CD4-positive, CD25-positive, alpha-beta regulatory T cell (primary cell): ENCODE data around the gene MCM3AP. TPM values are rescaled to one million over a fixed set of nuclear protein-coding genes. Genes with fewer than 3 reads are reported as not detected.
A peak's percentile ranks its signal among the peaks of the same experiment; 100 is the strongest.

Experiments used
- ATAC-seq, 2 donors: fragments of 150-1000 bp; cut with Tn5 transposase; one replicate each; pipeline ENCODE4 v1.10.0; 2021; ENCODE audit warnings: low read depth in 2 of 2, moderate number of reproducible peaks in 2 of 2, moderate library complexity in 1 of 2
- DNase-seq, 3 donors: peaks; one replicate each; pipeline versions ENCODE4 v3.0.0 to v3.0.0-alpha.2; 2012 to 2022; ENCODE audit warnings: mixed read lengths in 1 of 3
- H3K27ac ChIP-seq: one replicate; pipeline ENCODE4 v1.7.0; 2013; ENCODE audit warnings: mild to moderate bottlenecking, low read length; ENCODE audit not compliant: insufficient read depth, poor library complexity, severe bottlenecking
- H3K27me3 ChIP-seq: one replicate; pipeline ENCODE4 v1.7.0; 2013; ENCODE audit warnings: low read length; ENCODE audit not compliant: control insufficient read depth, insufficient read depth
- H3K36me3 ChIP-seq: one replicate; pipeline ENCODE4 v1.7.0; 2013; ENCODE audit warnings: mild to moderate bottlenecking, low read length, moderate library complexity; ENCODE audit not compliant: control insufficient read depth, insufficient read depth
- H3K4me1 ChIP-seq: 2 replicates; pipeline ENCODE4 v1.7.0; 2013; ENCODE audit warnings: mild to moderate bottlenecking, low read length; ENCODE audit not compliant: insufficient read depth, control insufficient read depth, poor library complexity, severe bottlenecking
- H3K4me3 ChIP-seq: one replicate; pipeline ENCODE4 v1.7.0; 2013; ENCODE audit warnings: low read depth, mild to moderate bottlenecking, low read length, moderate library complexity
- H3K9me3 ChIP-seq, 2 experiments: 1 replicate in 1 of 2; 2 replicates in 1 of 2; pipeline ENCODE4 v1.7.0; 2013; ENCODE audit warnings: low read length in 2 of 2, mild to moderate bottlenecking in 1 of 2, moderate library complexity in 1 of 2; ENCODE audit not compliant: control insufficient read depth in 2 of 2
- H3K27ac Mint-ChIP-seq, 3 donors: one replicate each; pipeline ENCODE4 v1.8.0; 2020 to 2022; ENCODE audit warnings: mild to moderate bottlenecking in 3 of 3, mixed read lengths in 3 of 3, moderate library complexity in 2 of 3
- H3K27me3 Mint-ChIP-seq: one replicate; pipeline ENCODE4 v1.8.0; 2022; ENCODE audit warnings: mild to moderate bottlenecking, mixed read lengths
- H3K36me3 Mint-ChIP-seq: one replicate; pipeline ENCODE4 v1.8.0; 2020; ENCODE audit warnings: mixed read lengths
- H3K4me1 Mint-ChIP-seq, 4 donors: one replicate each; pipeline ENCODE4 v1.8.0; 2020 to 2022; ENCODE audit warnings: mixed read lengths in 4 of 4, mild to moderate bottlenecking in 1 of 4
- H3K4me3 Mint-ChIP-seq, 4 donors: one replicate each; pipeline ENCODE4 v1.8.0; 2020 to 2022; ENCODE audit warnings: mild to moderate bottlenecking in 4 of 4, mixed read lengths in 4 of 4, moderate library complexity in 3 of 4
- H3K9me3 Mint-ChIP-seq, 7 donors: one replicate each; pipeline ENCODE4 v1.8.0; 2020 to 2022; ENCODE audit warnings: mixed read lengths in 7 of 7, mild to moderate bottlenecking in 3 of 7, moderate library complexity in 2 of 7
- polyA plus RNA-seq, 4 donors: library from polyadenylated mRNA; unstranded; fragments of 300-500 nt; fragmentation: Illumina TruSeq; gene quantifications; one replicate each; pipeline ENCODE4 v1.2.3, GENCODE V29; 2021
- total RNA-seq: library from RNA; stranded (reverse); gene quantifications from one replicate; pipeline ENCODE4 v1.2.3, GENCODE V29; 2022

The MCM3AP gene
- total and polyA plus RNA-seq, 5 donors from 2014 or later: 30.7 to 139 (median 45.3) TPM

GRCh38 chr21:46234436-46234950, 50.9 kb downstream of the MCM3AP start:
- no peak overlapping the region for H3K4me3 ChIP-seq
- H3K9me3 ChIP-seq: no peaks in the 10 kb centered on the region
- Mint-ChIP-seq H3K27ac (peak overlapping the region in 2 of 3 donors; percentile 26 to 65), H3K4me3 (no peak overlapping the region), H3K36me3 (peaks cover 52% of the 10 kb centered on the region), H3K4me1 (peaks cover 6 to 23% (median 18%) of the 10 kb centered on the region in 4 donors), H3K9me3 (peaks cover 0 to 2% (median 0%) of the 10 kb centered on the region in 7 donors), H3K27me3 (no peaks in the 10 kb centered on the region)
- H3K36me3 ChIP-seq: peaks cover 47% of the 10 kb centered on the region
- H3K4me1 ChIP-seq: peaks cover 5% of the 10 kb centered on the region
- H3K27me3 ChIP-seq: no peaks in the 10 kb centered on the region
- DNase-seq (no peak), ATAC-seq (no peak)
- H3K27ac ChIP-seq: no peak overlapping the region

GRCh38 chr21:46229923-46230260, 55.5 kb downstream of the MCM3AP start:
- DNase-seq (no peak), ATAC-seq (no peak)
- peaks cover 0 to 2% (median 0%) of the 10 kb centered on the region in 7 donors for H3K9me3 Mint-ChIP-seq
- H3K4me1 Mint-ChIP-seq: peaks cover 22 to 49% (median 28%) of the 10 kb centered on the region in 4 donors
- Histone ChIP-seq H3K27ac (peak overlapping the region; percentile 66), H3K36me3 (peaks cover 14% of the 10 kb centered on the region), H3K27me3 (no peaks in the 10 kb centered on the region), H3K4me1 (peaks cover 26% of the 10 kb centered on the region), H3K9me3 (no peaks in the 10 kb centered on the region), H3K4me3 (peak overlapping the region; percentile 26)
- H3K27me3 Mint-ChIP-seq: no peaks in the 10 kb centered on the region
- peaks cover 23% of the 10 kb centered on the region for H3K36me3 Mint-ChIP-seq
- H3K27ac Mint-ChIP-seq: peak overlapping the region in 2 of 3 donors; percentile 80 to 82
- H3K4me3 Mint-ChIP-seq: peak overlapping the region; percentile 74 to 97 (median 76)

- H3K27ac Mint-ChIP-seq: peak overlapping the region; percentile 94 to 100 (median 98)
- peaks cover 22 to 49% (median 27%) of the 10 kb centered on the region in 4 donors for H3K4me1 Mint-ChIP-seq
- H3K27ac ChIP-seq: peak overlapping the region; percentile 66
- H3K27me3 Mint-ChIP-seq: no peaks in the 10 kb centered on the region
- H3K36me3 ChIP-seq: peaks cover 9% of the 10 kb centered on the region
- peak in 1 of 3 donors; percentile 51 for DNase-seq
- peak overlapping the region; percentile 82 to 97 (median 91) for H3K4me3 Mint-ChIP-seq
- peaks cover 0 to 2% (median 0%) of the 10 kb centered on the region in 7 donors for H3K9me3 Mint-ChIP-seq
- peak; percentile 33 for ATAC-seq
- H3K9me3 ChIP-seq: no peaks in the 10 kb centered on the region
- peaks cover 17% of the 10 kb centered on the region for H3K36me3 Mint-ChIP-seq
- H3K27me3 ChIP-seq: no peaks in the 10 kb centered on the region
- H3K4me1 ChIP-seq: peaks cover 26% of the 10 kb centered on the region
- peak overlapping the region; percentile 26 for H3K4me3 ChIP-seq
Measured at GRCh38 chr21:46229133-46229922, 56.1 kb downstream of the MCM3AP start.

- Mint-ChIP-seq H3K4me1 (peaks cover 17 to 49% (median 26%) of the 10 kb centered on the region in 4 donors), H3K27me3 (no peaks in the 10 kb centered on the region), H3K4me3 (peak within 1 kb of the TSS; percentile 82 to 97 (median 94)), H3K36me3 (peaks cover 9% of the 10 kb centered on the region), H3K9me3 (peaks cover 0 to 2% (median 0%) of the 10 kb centered on the region in 7 donors), H3K27ac (peak within 1 kb of the TSS; percentile 94 to 100 (median 98))
- Histone ChIP-seq H3K4me1 (peaks cover 26% of the 10 kb centered on the region), H3K9me3 (no peaks in the 10 kb centered on the region), H3K27ac (peak within 1 kb of the TSS; percentile 76), H3K27me3 (no peaks in the 10 kb centered on the region), H3K4me3 (peak within 1 kb of the TSS; percentile 72), H3K36me3 (peaks cover under 1% of the 10 kb centered on the region)
- peak; percentile 99 for ATAC-seq
- peak; percentile 97 to 99 (median 99) for DNase-seq
Measured at GRCh38 chr21:46228345-46229051, 56.9 kb downstream of the MCM3AP start, which contains the start of gene LSS. LSS (minus strand) TSS chr21:46228774; CDS start chr21:46228745, 29 bp downstream.

- Mint-ChIP-seq H3K4me1 (peaks cover 15 to 49% (median 26%) of the 10 kb centered on the region in 4 donors), H3K36me3 (peaks cover 9% of the 10 kb centered on the region), H3K27me3 (no peaks in the 10 kb centered on the region), H3K4me3 (peak overlapping the region; percentile 82 to 95 (median 86)), H3K9me3 (peaks cover 0 to 2% (median 0%) of the 10 kb centered on the region in 7 donors), H3K27ac (peak overlapping the region; percentile 66 to 91 (median 89))
- peak in 1 of 3 donors; percentile 9 for DNase-seq
- no peaks in the 10 kb centered on the region for H3K27me3 ChIP-seq
- peaks cover under 1% of the 10 kb centered on the region for H3K36me3 ChIP-seq
- peaks cover 26% of the 10 kb centered on the region for H3K4me1 ChIP-seq
- no peak for ATAC-seq
- no peaks in the 10 kb centered on the region for H3K9me3 ChIP-seq
- peak overlapping the region; percentile 76 for H3K27ac ChIP-seq
- peak overlapping the region; percentile 72 for H3K4me3 ChIP-seq
Measured at GRCh38 chr21:46227811-46228344, 57.5 kb downstream of the MCM3AP start.

GRCh38 chr21:46226920-46227599, 58.4 kb downstream of the MCM3AP start:
- Histone ChIP-seq H3K36me3 (peaks cover 7% of the 10 kb centered on the region), H3K4me1 (peaks cover 26% of the 10 kb centered on the region), H3K27ac (peak overlapping the region; percentile 76), H3K27me3 (no peaks in the 10 kb centered on the region), H3K4me3 (peak overlapping the region; percentile 72), H3K9me3 (no peaks in the 10 kb centered on the region)
- H3K4me3 Mint-ChIP-seq: peak overlapping the region; percentile 82 to 95 (median 86)
- DNase-seq: no peak
- peaks cover 12% of the 10 kb centered on the region for H3K36me3 Mint-ChIP-seq
- H3K27me3 Mint-ChIP-seq: no peaks in the 10 kb centered on the region
- H3K4me1 Mint-ChIP-seq: peaks cover 15 to 46% (median 26%) of the 10 kb centered on the region in 4 donors
- no peak for ATAC-seq
- H3K27ac Mint-ChIP-seq: peak overlapping the region in 2 of 3 donors; percentile 89 to 91
- peaks cover 0 to 2% (median 0%) of the 10 kb centered on the region in 7 donors for H3K9me3 Mint-ChIP-seq

- H3K4me3 Mint-ChIP-seq: peak overlapping the region in 3 of 4 donors; percentile 22 to 88 (median 82)
- ATAC-seq: no peak
- peaks cover 16% of the 10 kb centered on the region for H3K36me3 ChIP-seq
- no peaks in the 10 kb centered on the region for H3K27me3 Mint-ChIP-seq
- no peaks in the 10 kb centered on the region for H3K27me3 ChIP-seq
- H3K4me1 Mint-ChIP-seq: peaks cover 11 to 41% (median 21%) of the 10 kb centered on the region in 4 donors
- H3K4me1 ChIP-seq: peaks cover 26% of the 10 kb centered on the region
- peaks cover 9% of the 10 kb centered on the region for H3K36me3 Mint-ChIP-seq
- no peak overlapping the region for H3K27ac ChIP-seq
- H3K9me3 ChIP-seq: no peaks in the 10 kb centered on the region
- H3K9me3 Mint-ChIP-seq: no peaks in the 10 kb centered on the region
- no peak for DNase-seq
- no peak overlapping the region for H3K4me3 ChIP-seq
- H3K27ac Mint-ChIP-seq: peak overlapping the region in 1 of 3 donors; percentile 41
Measured at GRCh38 chr21:46226146-46226545, 59.3 kb downstream of the MCM3AP start.
